ENCODE measurements around the gene IL10RB.

DNA sequence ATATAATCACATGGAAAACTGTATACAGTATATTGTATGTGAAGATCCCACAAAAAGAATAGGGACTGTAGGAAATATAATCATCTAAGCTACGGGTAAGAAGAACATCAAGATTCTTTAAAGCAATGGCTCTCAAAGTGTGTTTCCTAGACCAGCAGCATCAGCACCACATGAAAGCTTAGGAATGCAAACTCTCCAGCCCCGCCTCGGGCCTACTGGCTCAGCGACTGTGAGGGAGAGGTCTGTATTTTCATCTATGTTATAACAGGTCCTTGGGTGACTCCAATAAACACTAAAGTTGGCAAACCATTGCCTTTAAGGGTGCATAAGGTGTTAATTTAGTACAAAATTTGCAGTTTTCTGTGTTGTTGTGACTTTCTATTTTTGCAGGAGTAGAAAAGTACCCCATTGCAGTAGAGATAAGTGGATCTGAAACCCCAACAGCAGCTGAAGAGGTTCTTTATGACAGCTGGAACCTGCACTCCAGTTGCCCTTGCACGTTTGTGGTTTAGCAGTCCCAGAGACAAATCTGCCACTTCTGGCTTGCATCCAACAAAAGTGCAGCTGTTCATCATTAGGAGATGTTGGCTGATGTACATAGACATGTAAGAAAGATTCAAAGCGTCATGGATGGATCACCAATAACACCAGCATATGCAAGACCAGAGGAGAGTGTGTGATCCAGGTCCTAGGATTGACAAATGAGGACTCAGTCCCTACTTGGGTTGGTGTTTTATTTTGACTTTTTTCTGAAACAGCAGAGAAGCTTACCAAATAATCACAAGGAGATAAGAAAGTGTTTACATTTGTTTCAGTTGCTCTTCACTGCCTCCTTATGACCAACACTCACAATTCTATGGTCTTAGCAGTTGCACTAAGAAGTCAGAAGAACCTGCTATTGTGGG is 42.7 kb downstream of the IL10RB start:
- TF ChIP-seq, protein P1, sequence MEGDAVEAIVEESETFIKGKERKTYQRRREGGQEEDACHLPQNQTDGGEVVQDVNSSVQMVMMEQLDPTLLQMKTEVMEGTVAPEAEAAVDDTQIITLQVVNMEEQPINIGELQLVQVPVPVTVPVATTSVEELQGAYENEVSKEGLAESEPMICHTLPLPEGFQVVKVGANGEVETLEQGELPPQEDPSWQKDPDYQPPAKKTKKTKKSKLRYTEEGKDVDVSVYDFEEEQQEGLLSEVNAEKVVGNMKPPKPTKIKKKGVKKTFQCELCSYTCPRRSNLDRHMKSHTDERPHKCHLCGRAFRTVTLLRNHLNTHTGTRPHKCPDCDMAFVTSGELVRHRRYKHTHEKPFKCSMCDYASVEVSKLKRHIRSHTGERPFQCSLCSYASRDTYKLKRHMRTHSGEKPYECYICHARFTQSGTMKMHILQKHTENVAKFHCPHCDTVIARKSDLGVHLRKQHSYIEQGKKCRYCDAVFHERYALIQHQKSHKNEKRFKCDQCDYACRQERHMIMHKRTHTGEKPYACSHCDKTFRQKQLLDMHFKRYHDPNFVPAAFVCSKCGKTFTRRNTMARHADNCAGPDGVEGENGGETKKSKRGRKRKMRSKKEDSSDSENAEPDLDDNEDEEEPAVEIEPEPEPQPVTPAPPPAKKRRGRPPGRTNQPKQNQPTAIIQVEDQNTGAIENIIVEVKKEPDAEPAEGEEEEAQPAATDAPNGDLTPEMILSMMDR (IDR thresholded peaks at IDR 0.05) = no peak
- TF ChIP-seq EP300 (IDR thresholded peaks at IDR 0.05) = no peak

All from ovary (tissue), 3 donors.